Upper lobe of left lung (tissue), 4 donors: ENCODE measurements around the gene RALGAPB.

Experiments used
- EP300 ChIP-seq, 4 donors: sonication (generic); formaldehyde crosslinking; IDR thresholded peaks; one replicate each; pipeline ENCODE4 v1.5.1; 2017; ENCODE audit warnings: antibody characterized with exemption in 4 of 4, control low read depth in 2 of 4
- TF ChIP-seq, protein P1 (sequence below), 6 experiments: fragments of 450-650 bp in 4 of 6; fragments of 200-600 bp in 2 of 6; sonication (generic) in 2 of 6; IDR thresholded peaks; one replicate each; pipeline ENCODE4 v1.5.1; 2016 to 2019; ENCODE audit warnings: antibody characterized with exemption in 6 of 6

DNA sequence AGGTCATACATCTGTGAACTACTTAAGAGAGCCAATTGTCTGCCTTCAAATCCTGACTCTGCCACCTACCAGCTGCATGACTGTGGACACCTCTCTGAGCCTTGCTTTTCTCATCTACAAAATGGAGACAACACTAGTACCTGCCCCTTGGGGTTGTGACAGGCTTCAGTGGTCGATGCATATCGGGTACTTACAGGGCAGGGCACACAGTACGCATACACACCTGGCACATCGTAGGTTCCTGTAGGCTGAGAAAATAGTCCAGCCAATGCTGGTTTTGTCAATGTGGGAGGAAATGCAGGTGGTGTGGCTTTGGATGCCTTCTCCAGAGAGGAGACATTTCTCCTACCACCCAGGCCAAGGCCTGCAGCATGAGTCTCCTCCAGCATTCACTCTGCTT lies 110.7 kb downstream of the RALGAPB start:
- TF ChIP-seq, protein P1, sequence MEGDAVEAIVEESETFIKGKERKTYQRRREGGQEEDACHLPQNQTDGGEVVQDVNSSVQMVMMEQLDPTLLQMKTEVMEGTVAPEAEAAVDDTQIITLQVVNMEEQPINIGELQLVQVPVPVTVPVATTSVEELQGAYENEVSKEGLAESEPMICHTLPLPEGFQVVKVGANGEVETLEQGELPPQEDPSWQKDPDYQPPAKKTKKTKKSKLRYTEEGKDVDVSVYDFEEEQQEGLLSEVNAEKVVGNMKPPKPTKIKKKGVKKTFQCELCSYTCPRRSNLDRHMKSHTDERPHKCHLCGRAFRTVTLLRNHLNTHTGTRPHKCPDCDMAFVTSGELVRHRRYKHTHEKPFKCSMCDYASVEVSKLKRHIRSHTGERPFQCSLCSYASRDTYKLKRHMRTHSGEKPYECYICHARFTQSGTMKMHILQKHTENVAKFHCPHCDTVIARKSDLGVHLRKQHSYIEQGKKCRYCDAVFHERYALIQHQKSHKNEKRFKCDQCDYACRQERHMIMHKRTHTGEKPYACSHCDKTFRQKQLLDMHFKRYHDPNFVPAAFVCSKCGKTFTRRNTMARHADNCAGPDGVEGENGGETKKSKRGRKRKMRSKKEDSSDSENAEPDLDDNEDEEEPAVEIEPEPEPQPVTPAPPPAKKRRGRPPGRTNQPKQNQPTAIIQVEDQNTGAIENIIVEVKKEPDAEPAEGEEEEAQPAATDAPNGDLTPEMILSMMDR (IDR thresholded peaks at IDR 0.05) = no peak
- TF ChIP-seq EP300 (IDR thresholded peaks at IDR 0.05) = no peak
